NCI-H1436 treated with DMSO at 0.1 percent for 48 hours (cell line): ENCODE results near the gene MPI.
A peak's percentile ranks its signal among the peaks of the same experiment; 100 is the strongest.
"Not testable (repeated sequence)": the region's sequence is repeated elsewhere in the genome, so short reads cannot be mapped to it uniquely, and the experiment has no call there.

ENCODE experiments used
- DNase-seq: peaks from one replicate; lab custom pipeline; 2025; lab: John Stamatoyannopoulos, UW

MPI gene

GRCh38 chr15:74864296-74864695 lies 25.5 kb upstream of the MPI start:
- DNase-seq: no peak

GRCh38 chr15:74865316-74865715 lies 24.5 kb upstream of the MPI start:
- DNase-seq: no peak

DNA sequence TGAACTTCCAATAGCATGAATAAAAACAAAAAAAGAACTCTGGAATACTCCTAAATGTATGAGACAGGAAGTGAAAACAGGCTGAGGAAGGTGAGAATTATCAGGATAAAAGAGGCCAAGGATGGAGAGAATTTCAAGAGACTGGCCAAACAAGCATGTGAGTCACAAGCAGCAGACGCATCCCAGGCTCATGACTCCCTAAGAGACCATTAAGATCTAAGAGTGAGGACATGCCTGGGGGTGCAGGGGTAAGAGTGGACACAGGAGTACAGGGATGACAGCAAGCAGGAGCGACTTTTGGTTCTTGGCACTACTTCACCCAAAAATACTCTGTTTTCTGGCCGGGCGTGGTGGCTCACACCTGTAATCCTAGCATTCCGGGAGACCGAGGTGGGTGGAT lies 23.8 kb upstream of the MPI start:
- DNase-seq: no peak

GRCh38 chr15:74867466-74868038 lies 22.3 kb upstream of the MPI start:
- DNase-seq: no peak

GRCh38 chr15:74868059-74868458 lies 21.8 kb upstream of the MPI start:
- DNase-seq: no peak

GRCh38 chr15:74869372-74869725 lies 20.5 kb upstream of the MPI start:
- DNase-seq: no peak

- DNase-seq: no peak
Measured at GRCh38 chr15:74869726-74870407, 20.0 kb upstream of the MPI start.

DNA sequence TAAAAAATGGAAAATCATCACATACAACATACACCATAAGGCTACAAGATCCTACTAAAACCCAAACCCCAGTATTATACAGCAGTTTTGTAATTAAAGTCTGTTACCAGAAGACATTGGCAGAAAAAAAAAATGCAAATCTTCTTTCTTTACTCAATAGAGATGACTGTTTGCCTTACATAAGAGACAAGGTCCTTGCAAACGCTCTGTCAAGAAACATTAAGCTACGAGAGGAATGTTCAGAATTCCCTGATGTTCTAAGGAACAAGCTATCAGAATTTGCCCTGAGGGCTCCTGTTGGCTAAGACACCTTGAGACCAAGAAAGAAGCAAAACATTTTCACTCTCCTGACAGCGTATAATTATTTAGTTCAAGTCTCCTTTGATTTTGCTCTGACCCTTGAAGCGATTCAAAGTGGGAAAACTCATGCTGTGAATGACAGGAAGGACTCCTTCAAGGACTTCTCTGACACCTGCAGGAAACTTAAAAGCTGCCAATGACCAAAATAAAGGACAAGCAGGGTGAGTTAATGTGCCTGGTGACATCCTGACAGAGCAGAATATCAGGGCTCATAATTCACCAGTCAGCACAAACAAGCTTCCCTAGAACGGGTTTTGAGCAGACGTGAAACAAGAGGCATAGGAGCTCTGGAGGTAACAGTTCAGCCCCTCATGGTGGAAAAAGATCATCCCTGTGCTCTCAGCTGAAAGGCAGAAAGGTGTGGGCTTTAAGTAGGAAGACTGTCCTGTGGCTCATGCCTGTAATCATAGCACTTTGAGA lies 19.2 kb upstream of the MPI start:
- no peak for DNase-seq

DNA sequence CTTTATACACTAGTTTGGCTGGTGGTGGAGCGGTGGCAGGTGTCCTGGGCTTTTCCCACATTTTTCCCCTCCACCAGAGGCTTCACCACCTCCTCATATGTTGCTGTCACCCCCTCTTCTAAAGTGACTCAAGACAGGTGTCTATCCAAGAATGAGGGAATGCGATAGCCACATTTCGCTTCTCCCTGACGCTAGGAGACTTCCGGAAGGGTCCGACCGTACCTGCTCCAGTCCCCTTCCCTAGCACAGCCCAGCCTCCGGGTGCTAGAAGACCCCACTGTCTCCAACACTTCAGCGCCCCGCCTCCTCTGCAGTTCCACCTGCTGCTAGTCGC lies 17.2 kb upstream of the MPI start:
- no peak for DNase-seq

DNA sequence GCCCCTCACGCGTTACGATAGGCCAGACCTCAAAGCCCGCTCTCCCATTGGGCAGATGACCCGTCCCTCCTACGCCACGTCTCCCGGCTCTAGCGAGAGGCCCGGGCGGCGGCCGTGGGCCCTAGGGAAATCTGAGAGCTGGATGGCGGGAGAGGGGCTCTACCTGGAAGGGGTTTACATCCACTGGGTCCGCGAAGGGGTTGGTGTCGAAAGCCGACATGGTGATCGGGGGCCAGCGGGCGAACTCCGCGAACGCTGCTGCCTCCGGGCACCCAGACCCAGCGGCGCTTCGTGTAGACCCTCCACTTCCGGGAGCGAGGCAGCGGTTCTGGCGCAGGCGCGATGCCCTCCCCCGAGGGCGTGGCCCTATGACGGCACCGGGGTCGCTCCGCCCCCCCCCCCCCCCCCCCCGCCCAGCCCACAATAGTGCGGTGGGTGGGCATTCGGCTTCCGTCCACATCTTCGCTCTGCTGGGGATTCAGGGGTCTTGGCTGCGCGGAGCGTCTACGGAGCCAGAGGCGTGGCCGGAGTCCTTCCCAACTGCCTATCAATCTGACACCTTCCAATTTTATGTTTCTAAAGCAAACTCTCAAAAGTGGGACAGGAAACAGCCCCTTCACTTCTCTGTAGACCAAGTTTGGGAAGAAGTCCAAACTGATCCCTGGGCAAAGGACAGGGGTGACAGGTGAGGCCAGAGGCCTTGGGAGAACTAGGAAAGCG lies 16.6 kb upstream of the MPI start, which contains the start of gene SCAMP2:
TSS of gene SCAMP2 (minus strand) at position 330 of the 720 bp plus-strand sequence. CDS start at position 220, 110 bp downstream.
- DNase-seq: peak; percentile 71

GRCh38 chr15:74873756-74874424 lies 16.0 kb upstream of the MPI start:
- no peak for DNase-seq

GRCh38 chr15:74878273-74878672 lies 11.6 kb upstream of the MPI start:
- DNase-seq: no peak

GRCh38 chr15:74882528-74882927 lies 7.3 kb upstream of the MPI start:
- no peak for DNase-seq

DNA sequence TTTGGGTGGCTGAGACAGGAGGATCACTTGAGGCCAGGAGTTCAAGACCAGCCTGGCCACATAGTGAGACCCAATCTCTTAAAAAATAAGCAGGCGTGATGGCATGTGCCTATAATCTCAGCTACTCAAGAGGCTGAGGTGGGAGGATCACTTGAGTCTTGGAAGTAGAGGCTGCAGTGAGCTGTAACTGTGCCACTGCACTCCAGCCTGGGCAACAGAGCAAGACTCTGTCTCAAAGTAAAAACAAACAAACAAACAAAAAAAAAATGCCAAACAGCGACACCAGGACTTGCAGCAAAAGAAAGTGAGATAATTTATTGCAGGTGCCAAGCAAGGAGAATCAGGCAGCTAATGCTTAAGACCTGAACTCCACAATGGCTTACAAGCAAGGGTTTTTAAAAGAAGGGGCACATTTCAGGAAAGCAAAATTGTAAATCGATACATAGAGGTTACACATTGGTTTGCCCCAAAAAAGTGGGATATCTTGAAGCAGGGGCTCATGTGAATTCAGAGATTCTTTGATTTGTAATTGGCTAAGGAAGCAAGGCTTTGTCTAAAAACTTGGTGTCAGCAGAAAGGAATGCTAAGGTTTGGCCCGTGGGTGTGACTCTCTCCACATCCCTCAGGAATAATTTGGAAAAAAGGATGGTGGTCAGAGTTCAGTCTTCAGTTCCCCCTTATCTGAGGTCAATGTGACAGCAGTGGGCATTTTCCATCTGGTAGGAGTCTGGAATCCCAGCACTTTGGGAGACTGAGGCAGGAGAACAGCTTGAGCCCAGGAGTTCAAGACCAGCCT lies 5.2 kb upstream of the MPI start:
- DNase-seq: no peak

DNA sequence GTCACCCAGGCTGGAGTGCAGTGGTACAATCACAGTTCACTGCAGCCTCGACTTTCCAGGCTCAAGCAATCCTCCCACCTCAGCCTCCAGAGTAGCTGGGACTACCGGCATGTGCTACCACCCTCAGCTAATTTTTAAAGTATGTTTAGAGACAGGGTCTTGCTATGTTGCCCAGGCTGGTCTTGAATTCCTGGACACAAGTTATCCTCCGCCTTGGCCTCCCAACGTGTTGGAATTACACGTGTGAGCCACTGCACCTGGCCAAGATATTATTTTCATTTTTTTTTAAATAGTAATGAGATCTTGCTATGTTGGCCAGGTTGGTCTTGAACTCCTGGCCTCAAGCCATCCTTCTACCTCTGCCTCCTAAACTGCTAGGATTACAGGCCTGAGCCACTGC lies 4.4 kb upstream of the MPI start:
- DNase-seq: no peak

- not testable (repeated sequence) for DNase-seq
Measured at GRCh38 chr15:74887537-74888193, 2.2 kb upstream of the MPI start.

- DNase-seq: no peak
Measured at GRCh38 chr15:74888716-74889115, 1.1 kb upstream of the MPI start.

DNA sequence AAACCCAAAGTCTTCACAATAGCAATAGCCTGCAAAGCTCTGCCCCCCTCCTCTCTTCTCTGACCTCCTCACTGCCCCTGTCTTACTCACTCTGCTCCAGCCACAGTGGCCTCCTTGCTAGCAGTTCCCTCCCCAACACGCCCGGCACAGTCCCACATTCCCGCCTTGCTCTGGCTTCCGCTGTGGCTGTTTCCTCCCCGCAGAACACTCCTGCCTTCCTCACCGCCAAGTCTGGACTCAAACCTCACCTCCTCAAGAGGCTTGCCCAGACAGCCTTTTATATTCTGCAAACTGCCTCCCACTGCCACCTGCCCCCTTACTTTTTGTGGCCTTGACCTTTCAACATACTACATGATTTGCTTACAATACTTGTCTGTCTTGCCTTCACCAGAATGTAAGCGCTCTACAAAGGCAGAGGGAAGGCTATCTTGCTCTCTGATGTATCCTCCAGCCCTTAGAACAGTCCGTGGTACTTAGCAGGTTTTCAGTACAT lies 406 bp upstream of the MPI start:
- DNase-seq: no peak

GRCh38 chr15:74890665-74890960 lies 771 bp downstream of the MPI start:
- DNase-seq: no peak

DNA sequence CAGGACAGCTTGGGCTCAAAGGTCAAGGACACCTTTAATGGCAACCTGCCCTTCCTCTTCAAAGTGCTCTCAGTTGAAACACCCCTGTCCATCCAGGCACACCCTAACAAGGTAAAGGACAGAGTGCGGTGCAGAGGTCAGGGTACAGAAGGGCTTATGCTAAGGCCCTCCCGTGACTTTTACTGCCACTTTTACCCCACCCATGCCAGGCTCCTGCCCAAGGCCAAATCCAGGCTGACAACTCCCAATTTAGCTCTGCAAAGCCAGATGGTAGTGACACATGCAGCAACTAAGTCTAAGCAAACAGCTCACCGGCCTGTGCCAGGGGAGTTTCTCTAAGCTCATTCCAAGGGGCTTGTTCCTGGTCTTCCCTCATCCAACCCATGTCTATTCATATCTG lies 1.6 kb downstream of the MPI start:
- DNase-seq: no peak

DNA sequence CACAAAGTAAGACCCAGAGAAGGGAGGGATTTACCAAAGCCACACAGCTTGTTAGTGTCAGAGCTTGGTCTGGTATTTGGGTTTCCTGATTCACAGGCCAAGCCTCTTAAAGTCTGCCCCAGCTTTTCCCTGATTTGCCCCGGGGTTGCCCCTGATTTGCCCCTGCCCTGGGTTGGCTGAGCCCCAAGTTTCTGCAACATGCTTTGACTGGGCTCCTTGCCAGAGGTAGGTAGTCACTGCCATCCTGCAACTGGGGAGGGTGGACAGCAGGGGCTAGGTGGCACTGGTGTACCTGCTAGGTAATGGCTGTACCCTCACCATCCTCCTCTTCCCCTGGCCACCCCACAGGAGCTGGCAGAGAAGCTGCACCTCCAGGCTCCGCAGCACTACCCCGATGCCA lies 2.5 kb downstream of the MPI start:
- no peak for DNase-seq
